ENCODE results near the gene HTR1D. TPM values are rescaled to one million over a fixed set of nuclear protein-coding genes. Genes with fewer than 3 reads are reported as not detected.
"Not testable (repeated sequence)": the region's sequence is repeated elsewhere in the genome, so short reads cannot be mapped to it uniquely, and the experiment has no call there.

The HTR1D gene
- total and polyA plus RNA-seq, 5 experiments from 2014 or later, result not detected

DNA sequence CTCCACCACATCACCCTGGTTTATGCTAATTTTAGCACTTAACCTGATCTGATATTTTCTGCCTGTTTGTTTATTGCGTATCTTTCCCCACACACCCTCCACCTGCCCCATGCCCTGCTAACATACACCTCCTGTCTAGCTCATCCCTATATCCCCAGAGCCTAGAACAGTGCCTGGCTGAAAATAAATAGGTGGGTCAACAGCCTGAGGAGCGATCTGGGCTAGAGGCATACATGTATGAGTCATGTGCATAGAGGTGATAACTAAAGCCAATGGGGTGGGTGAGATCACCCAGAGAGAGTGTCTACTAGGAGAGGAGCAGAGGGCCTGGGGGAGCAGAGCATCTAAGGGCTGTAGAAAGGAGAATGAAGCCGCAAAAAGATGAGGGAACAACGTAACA is 2.7 kb downstream of the HTR1D start:
- peak overlapping the region in 4 of 10 donors; percentile 2 to 37 (median 10) for H3K4me3 Mint-ChIP-seq
- H3K4me1 Mint-ChIP-seq, result peaks cover 7 to 12% (median 9%) of the 10 kb centered on the region in 4 donors
- H3K36me3 Mint-ChIP-seq, result peaks cover 0 to 10% (median 0%) of the 10 kb centered on the region in 3 donors
- no peaks in the 10 kb centered on the region for H3K9me3 Mint-ChIP-seq
- ATAC-seq (no peak), DNase-seq (no peak)
- H3K27ac Mint-ChIP-seq, result peak overlapping the region in 2 of 10 donors; percentile 35 to 66
- POLR2A ChIA-PET, result no interaction called here
- peaks cover 38 to 82% (median 61%) of the 10 kb centered on the region in 5 donors for H3K27me3 Mint-ChIP-seq

DNA sequence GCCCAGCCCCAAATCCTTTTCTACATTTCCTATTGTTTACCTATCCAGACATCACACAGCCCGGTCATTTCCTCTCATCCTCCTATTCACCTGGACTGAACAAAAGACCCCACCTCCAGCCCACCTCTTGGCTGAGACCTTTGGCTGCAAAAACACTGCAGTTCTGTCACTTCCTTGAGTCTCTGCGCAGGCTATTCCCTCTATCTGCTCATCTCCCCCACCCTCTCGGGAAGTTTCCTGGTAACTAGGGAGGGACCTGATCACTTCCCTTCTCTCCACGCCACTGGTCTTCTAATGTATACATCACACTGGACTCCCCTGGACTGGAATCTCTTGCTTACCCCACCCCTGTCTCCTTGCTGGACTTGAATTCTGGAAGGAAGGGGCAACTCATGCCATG is 5.3 kb downstream of the HTR1D start:
- POLR2A ChIA-PET, result no interaction called here
- Mint-ChIP-seq H3K9me3 (no peaks in the 10 kb centered on the region), H3K4me3 (no peak overlapping the region), H3K4me1 (peaks cover 0 to 7% (median 6%) of the 10 kb centered on the region in 4 donors), H3K27ac (no peak overlapping the region), H3K36me3 (peaks cover 0 to 5% (median 0%) of the 10 kb centered on the region in 3 donors), H3K27me3 (peaks cover 27 to 58% (median 46%) of the 10 kb centered on the region in 5 donors)
- ATAC-seq (no peak), DNase-seq (no peak)

DNA sequence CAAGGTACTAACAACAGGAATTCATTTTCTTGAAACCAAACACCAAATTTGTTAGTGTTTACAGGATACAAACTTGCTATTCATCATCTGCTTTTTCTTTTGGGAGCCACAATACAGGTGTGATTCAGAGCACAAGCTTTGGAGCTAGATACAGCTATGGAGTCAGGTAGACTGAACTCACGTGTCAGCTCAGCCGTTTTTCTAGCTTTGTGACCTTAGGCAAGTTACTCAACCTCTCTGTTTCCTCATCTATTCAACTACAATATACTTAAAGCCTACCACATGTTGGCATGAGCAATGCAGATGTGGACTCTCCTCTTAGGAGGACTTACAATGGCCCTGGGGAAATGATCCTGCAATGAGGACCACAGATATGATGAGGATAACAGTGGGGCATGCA is 6.3 kb downstream of the HTR1D start:
- H3K4me3 Mint-ChIP-seq, result no peak overlapping the region
- peaks cover 23 to 63% (median 41%) of the 10 kb centered on the region in 5 donors for H3K27me3 Mint-ChIP-seq
- no peak for ATAC-seq
- POLR2A ChIA-PET, result no interaction called here
- H3K27ac Mint-ChIP-seq, result no peak overlapping the region
- no peaks in the 10 kb centered on the region for H3K9me3 Mint-ChIP-seq
- no peak for DNase-seq
- peaks cover 0 to 5% (median 0%) of the 10 kb centered on the region in 3 donors for H3K36me3 Mint-ChIP-seq
- H3K4me1 Mint-ChIP-seq, result peaks cover 0 to 4% (median 2%) of the 10 kb centered on the region in 4 donors

GRCh38 chr1:23210351-23210785 is 6.9 kb downstream of the HTR1D start:
- POLR2A ChIA-PET, result no interaction called here
- H3K27me3 Mint-ChIP-seq, result peaks cover 24 to 58% (median 38%) of the 10 kb centered on the region in 5 donors
- H3K36me3 Mint-ChIP-seq, result peaks cover 0 to 5% (median 0%) of the 10 kb centered on the region in 3 donors
- H3K27ac Mint-ChIP-seq, result no peak overlapping the region
- no peak for DNase-seq
- peaks cover 0 to 4% (median 2%) of the 10 kb centered on the region in 4 donors for H3K4me1 Mint-ChIP-seq
- peak in 1 of 2 donors; percentile 42 for ATAC-seq
- H3K9me3 Mint-ChIP-seq, result no peaks in the 10 kb centered on the region
- H3K4me3 Mint-ChIP-seq, result no peak overlapping the region

GRCh38 chr1:23209770-23210169 is 7.5 kb downstream of the HTR1D start:
- Mint-ChIP-seq H3K9me3 (no peaks in the 10 kb centered on the region), H3K36me3 (peaks cover 0 to 3% (median 0%) of the 10 kb centered on the region in 3 donors), H3K27me3 (peaks cover 19 to 52% (median 35%) of the 10 kb centered on the region in 5 donors), H3K4me3 (no peak overlapping the region), H3K4me1 (peaks cover 0 to 3% (median 2%) of the 10 kb centered on the region in 4 donors), H3K27ac (peak overlapping the region in 1 of 10 donors; percentile 63)
- POLR2A ChIA-PET, result no interaction called here
- DNase-seq, result no peak
- peak in 1 of 2 donors; percentile 74 for ATAC-seq

DNA sequence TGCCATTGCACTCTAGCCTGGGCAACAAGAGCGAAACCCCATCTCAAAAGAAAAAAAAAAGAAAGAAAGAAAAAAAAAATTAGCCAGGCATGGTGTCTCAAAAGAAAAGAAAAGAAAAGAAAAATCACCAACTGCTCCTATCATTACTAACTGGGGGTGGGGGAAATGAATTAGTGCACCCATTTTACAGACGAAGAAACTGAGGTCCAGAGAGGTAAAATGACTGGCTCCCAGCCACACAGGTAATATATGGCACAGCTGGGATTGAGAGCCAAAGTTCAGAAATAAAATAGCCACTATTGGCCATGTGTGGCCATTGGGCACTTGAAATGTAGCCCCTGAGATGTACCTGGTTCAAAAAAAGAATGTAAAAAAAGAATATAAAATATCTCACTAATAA is 8.8 kb downstream of the HTR1D start:
- no peaks in the 10 kb centered on the region for H3K9me3 Mint-ChIP-seq
- H3K27me3 Mint-ChIP-seq, result peaks cover 15 to 42% (median 29%) of the 10 kb centered on the region in 5 donors
- DNase-seq (no peak), ATAC-seq (no peak)
- no peaks in the 10 kb centered on the region for H3K36me3 Mint-ChIP-seq
- POLR2A ChIA-PET, result no interaction called here
- H3K4me1 Mint-ChIP-seq, result peaks cover 0 to 2% (median 1%) of the 10 kb centered on the region in 4 donors
- no peak overlapping the region for H3K27ac Mint-ChIP-seq
- no peak overlapping the region for H3K4me3 Mint-ChIP-seq

GRCh38 chr1:23207733-23208132 is 9.6 kb downstream of the HTR1D start:
- H3K4me3 Mint-ChIP-seq, H3K4me1 Mint-ChIP-seq, DNase-seq, POLR2A ChIA-PET, H3K9me3 Mint-ChIP-seq, H3K36me3 Mint-ChIP-seq, H3K27ac Mint-ChIP-seq, ATAC-seq: not testable (repeated sequence)
- H3K27me3 Mint-ChIP-seq, result peaks cover 16 to 38% (median 26%) of the 10 kb centered on the region in 5 donors

DNA sequence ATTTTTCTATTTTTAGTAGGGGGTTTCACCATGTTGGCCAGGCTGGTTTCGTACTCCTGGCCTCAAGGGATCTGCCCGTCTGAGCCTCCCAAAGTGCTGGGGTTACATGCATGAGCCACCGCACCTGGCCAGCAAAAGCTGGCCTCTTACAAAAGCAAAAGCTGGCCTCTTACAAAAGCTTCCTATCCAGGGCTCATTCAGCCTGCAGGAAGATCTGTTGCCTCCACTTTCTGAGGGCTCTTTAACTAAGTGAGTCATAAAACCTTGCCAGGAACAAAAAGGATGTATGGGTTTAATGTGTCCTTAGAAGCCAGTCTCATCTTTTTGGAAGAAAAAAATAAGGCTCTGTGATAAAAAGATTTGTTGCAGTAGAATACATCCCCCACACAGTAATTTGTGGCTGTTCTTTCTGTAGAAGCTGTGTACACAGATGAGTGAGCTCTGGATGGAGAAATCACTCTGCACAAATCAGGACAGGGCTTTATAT is 15.0 kb downstream of the HTR1D start:
- DNase-seq (no peak), ATAC-seq (no peak)
- H3K4me3 Mint-ChIP-seq, result no peak overlapping the region
- peaks cover 5 to 28% (median 11%) of the 10 kb centered on the region in 5 donors for H3K27me3 Mint-ChIP-seq
- POLR2A ChIA-PET, result no interaction called here
- no peak overlapping the region for H3K27ac Mint-ChIP-seq
- H3K9me3 Mint-ChIP-seq, result no peaks in the 10 kb centered on the region
- no peaks in the 10 kb centered on the region for H3K4me1 Mint-ChIP-seq
- H3K36me3 Mint-ChIP-seq, result no peaks in the 10 kb centered on the region

GRCh38 chr1:23200883-23201282 is 16.4 kb downstream of the HTR1D start:
- Mint-ChIP-seq H3K36me3 (no peaks in the 10 kb centered on the region), H3K9me3 (no peaks in the 10 kb centered on the region)

DNA sequence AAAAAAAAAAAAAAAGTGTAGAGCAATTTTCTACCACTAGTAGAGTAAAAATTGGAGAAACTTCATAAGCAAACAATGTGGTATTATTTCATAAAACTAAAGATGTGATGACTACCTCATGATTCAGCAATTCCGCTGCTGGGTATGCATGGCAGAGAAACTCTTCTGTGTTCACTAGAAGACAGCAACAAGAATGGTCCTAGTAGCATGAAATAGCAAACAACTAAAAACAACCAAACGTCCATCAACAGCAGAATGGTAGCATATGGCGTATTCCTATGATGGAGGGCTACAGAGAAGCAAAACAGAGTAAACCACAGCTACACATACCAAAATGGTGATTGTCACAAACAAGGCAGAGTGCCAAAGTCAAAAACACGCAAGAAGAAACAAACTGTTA is 18.9 kb downstream of the HTR1D start:
- no peak for DNase-seq
- Mint-ChIP-seq H3K4me3 (no peak overlapping the region), H3K4me1 (no peaks in the 10 kb centered on the region), H3K27ac (no peak overlapping the region), H3K27me3 (peaks cover under 1 to 18% (median 5%) of the 10 kb centered on the region in 5 donors), H3K36me3 (no peaks in the 10 kb centered on the region), H3K9me3 (no peaks in the 10 kb centered on the region)
- POLR2A ChIA-PET, result interaction anchor here (0.7 kb wide), 1 partner anchor 22 kb away, joined by 5 read pairs; no protein-coding TSS in a partner anchor
- ATAC-seq, result no peak

More at GRCh38 chr1:23200883-23201282, 16.4 kb downstream of the HTR1D start:
- ATAC-seq (no peak), DNase-seq (no peak)
- H3K27ac Mint-ChIP-seq, result no peak overlapping the region
- no peaks in the 10 kb centered on the region for H3K4me1 Mint-ChIP-seq
- no peak overlapping the region for H3K4me3 Mint-ChIP-seq
- POLR2A ChIA-PET, result no interaction called here
- peaks cover under 1 to 19% (median 6%) of the 10 kb centered on the region in 5 donors for H3K27me3 Mint-ChIP-seq

- Mint-ChIP-seq H3K4me1 (no peaks in the 10 kb centered on the region), H3K9me3 (no peaks in the 10 kb centered on the region), H3K4me3 (no peak overlapping the region), H3K27me3 (peaks cover 3 to 24% (median 14%) of the 10 kb centered on the region in 5 donors), H3K27ac (no peak overlapping the region), H3K36me3 (no peaks in the 10 kb centered on the region)
- POLR2A ChIA-PET, result interaction anchor here (0.7 kb wide), 1 partner anchor 13 kb away, joined by 4 read pairs; no protein-coding TSS in a partner anchor
- DNase-seq (no peak), ATAC-seq (no peak)
Measured at GRCh38 chr1:23196627-23197328, 20.5 kb downstream of the HTR1D start.

DNA sequence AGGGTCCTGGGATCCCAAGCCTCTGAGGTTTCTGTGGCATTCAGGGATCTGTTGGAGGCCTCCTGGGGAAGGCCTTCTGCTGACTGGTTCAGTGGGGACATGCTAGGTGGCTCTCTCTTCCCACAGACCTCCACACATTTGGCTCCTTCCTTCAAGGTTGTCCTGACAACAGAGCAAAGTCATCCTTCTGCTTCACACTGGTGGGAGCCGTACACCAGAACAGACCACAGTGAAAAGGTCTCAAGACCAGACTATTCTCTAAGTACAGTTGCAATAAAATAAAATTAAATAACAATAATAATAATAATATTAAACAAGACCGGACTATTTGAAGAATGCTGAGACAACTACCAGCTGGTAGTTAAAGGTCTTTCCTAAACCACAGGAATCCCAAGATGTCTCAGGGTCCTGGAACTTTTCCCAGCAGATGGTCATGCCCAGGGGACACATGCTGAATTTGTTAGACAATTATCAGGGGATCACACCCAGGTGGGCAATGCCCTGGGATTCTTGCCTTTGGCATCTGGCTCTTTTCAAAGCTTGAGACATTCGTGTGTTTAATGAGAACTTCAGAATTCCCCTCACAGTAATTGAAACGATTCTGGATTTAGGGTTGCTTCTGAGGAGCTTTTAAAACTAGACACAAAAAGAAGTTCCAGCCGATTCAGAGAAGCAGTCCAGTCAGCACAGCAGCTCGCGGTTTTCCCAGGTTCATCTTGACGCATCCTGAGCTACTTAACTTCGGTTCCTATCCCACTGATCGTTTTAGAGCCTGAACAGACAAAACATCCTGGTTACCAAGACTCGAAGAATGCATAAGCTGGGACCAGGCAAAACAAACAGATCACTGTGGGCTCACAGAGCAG is 22.9 kb downstream of the HTR1D start:
- Mint-ChIP-seq H3K4me3 (no peak overlapping the region), H3K27me3 (peaks cover 3 to 27% (median 14%) of the 10 kb centered on the region in 5 donors), H3K36me3 (no peaks in the 10 kb centered on the region), H3K9me3 (no peaks in the 10 kb centered on the region), H3K4me1 (no peaks in the 10 kb centered on the region), H3K27ac (no peak overlapping the region)
- DNase-seq (no peak), ATAC-seq (no peak)
- POLR2A ChIA-PET, result no interaction called here

Data from naive thymus-derived CD8-positive, alpha-beta T cell (primary cell).